Stimulated activated CD8-positive, alpha-beta memory T cell treated with anti-CD3 and anti-CD28 coated beads, Interleukin-15, amount 100 ng/mL, for 48 hours (primary cell): ENCODE results near the gene APPBP2.
A peak's percentile ranks its signal among the peaks of the same experiment; 100 is the strongest.
"Not testable (repeated sequence)": the region's sequence is repeated elsewhere in the genome, so short reads cannot be mapped to it uniquely, and the experiment has no call there.

Experiments used
- DNase-seq, 2 donors: peaks; one replicate each; pipeline ENCODE4 v3.0.0-alpha.2; 2020; ENCODE audit warnings: low read depth in 2 of 2

The APPBP2 gene, protein sequence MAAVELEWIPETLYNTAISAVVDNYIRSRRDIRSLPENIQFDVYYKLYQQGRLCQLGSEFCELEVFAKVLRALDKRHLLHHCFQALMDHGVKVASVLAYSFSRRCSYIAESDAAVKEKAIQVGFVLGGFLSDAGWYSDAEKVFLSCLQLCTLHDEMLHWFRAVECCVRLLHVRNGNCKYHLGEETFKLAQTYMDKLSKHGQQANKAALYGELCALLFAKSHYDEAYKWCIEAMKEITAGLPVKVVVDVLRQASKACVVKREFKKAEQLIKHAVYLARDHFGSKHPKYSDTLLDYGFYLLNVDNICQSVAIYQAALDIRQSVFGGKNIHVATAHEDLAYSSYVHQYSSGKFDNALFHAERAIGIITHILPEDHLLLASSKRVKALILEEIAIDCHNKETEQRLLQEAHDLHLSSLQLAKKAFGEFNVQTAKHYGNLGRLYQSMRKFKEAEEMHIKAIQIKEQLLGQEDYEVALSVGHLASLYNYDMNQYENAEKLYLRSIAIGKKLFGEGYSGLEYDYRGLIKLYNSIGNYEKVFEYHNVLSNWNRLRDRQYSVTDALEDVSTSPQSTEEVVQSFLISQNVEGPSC

DNA sequence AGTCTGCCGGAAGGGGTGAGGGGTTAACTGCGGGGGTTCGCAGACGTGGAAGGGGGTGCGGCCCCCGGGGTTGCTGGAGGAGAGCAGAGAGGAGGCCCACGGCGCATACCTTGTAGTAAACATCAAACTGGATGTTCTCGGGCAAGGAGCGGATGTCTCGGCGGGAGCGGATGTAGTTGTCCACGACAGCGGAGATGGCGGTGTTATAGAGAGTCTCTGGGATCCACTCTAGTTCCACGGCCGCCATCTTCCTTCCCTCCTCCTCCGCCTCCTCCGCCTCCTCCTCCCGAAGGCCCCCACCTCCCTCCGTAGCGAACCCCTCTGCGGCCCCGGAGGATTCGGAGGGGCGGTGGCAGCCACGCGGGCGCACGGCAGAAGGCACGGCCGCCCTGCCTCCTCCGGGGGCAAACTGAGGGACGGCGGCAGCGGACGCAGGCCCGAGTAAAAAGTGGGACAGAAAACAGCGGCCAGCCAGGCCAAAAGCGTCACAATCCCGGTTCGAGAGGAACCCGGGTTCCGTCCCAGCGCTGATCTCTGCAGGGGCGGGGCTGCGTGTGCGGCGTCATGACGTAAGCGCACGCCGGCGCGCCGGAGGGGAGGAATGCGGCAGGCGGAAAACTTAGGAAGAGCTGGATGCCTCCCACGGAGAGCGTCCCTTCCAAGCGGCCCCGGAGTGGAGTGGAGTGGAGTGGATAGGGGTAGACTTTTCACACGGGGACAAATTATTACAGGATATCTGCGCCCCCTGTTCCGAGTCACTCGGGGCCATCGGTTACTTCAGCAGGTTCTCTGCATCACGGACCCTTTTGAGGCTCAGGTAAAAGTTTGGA is at the start of gene APPBP2:
APPBP2 (minus strand) TSS at position 558 of the 830 bp plus-strand sequence; CDS start at position 247, 311 bp downstream.
- peak; percentile 48 to 61 for DNase-seq

DNA sequence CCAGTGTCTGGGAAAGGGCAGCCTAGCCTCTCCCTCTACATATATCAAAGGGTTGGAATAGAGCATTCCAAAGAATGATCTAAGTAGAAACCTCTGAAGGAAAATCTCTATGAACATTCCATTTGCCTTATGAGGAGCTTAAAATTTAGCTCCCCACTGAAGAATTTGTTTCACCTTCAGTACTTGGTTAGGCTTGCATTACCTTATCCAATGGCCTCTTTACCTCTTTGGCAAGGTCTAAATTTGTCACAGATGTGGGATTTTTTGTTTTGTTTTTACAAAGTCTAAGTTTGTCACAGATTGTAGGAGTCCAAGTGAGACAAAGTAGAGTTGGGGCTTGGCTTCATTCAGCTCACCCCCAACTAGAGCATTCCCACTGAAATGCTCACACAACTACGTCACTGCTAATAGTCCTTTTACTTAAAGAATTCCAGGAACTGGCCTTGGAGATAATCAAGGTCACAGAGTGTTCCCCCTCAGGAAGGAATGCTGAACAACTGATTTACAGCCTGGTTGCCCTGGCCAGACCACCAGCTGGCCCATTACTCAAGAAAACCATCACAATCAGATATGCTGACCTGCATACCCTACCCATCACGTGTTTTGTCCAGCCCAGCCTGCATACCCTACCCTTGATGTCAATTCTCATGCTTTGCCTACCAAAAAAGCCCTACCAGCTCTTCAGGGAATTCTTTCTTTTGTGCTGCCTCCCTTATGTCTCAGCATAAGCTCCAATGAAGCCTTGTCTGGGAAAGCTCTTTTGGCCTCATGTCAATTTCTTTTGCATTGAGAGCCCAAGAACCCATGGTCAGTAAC is 47.4 kb upstream of the APPBP2 start:
- DNase-seq: no peak

DNA sequence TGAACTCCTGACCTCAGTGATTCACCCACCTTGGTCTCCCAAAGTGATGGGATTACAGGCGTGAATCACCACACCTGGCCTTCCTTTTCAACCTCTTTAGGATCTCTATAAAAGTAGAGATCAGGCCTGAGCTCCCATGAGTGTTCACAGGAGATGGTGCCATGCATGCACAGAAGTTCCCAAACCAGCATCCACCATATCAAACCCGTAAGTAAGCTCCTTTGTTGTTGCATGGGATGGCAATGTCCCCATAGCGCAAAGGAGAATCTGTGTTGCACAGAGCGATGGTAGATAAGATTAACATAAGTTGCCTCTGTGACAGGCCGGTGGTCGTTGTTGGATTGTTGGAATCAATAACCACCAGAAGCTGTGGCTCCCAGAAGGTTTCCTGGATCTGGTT is 39.2 kb upstream of the APPBP2 start:
- DNase-seq: no peak

DNA sequence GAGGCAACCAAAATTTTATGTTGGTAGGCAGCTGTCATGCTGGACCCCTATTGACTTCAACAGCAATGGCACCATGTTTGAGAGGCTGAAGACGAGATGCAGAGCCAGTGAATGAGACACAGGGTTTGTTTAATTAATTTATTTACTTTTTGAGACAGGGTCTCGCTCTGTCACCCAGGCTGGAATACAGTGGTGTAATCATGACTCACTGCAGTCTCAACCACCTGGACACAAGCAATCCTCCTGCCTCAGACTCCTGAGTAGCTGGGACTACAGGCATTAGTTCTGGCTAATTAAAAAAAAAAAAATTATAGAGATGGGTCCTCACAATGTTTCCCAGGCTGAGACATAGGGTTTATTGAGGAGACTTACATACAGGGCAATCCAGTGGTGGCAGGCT is 37.7 kb upstream of the APPBP2 start:
- no peak for DNase-seq

DNA sequence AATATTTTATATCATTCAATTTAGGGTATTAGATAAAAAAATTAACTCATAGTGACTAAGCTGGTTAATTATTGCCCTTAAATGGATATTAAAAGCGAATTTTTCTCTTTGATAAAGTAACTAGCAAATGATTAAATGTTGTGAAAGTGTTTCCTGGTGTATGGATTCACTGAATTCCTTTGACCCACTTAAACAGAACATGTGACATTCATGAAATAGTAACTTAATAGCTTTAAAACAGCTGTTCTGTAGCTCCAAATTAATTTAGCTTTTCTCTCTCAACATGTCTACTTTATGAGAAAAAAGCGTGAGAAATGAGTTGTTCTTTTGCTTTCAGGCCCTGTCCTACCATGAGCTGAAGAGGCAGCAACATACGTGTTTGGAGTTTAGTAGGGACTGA is 36.4 kb upstream of the APPBP2 start:
- no peak for DNase-seq

DNA sequence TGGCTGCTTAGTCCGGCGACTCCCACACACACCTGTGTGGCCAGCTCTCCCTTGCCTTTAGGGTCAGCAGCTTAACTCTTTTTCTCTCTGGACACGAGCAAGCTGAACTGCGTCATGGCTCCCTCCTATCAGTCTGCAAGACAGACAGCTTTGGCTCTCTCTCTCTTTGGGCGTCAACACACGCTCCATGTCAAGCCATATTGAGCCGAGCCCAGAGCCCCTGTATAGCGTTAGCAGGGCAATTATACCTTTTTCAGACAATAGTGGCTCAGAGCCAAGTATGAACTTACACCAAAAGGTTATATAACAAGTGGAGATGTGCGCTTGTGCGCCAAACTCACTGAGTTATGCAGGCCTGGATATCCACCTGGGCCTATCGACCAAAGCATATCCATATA is 34.8 kb upstream of the APPBP2 start:
- no peak for DNase-seq

DNA sequence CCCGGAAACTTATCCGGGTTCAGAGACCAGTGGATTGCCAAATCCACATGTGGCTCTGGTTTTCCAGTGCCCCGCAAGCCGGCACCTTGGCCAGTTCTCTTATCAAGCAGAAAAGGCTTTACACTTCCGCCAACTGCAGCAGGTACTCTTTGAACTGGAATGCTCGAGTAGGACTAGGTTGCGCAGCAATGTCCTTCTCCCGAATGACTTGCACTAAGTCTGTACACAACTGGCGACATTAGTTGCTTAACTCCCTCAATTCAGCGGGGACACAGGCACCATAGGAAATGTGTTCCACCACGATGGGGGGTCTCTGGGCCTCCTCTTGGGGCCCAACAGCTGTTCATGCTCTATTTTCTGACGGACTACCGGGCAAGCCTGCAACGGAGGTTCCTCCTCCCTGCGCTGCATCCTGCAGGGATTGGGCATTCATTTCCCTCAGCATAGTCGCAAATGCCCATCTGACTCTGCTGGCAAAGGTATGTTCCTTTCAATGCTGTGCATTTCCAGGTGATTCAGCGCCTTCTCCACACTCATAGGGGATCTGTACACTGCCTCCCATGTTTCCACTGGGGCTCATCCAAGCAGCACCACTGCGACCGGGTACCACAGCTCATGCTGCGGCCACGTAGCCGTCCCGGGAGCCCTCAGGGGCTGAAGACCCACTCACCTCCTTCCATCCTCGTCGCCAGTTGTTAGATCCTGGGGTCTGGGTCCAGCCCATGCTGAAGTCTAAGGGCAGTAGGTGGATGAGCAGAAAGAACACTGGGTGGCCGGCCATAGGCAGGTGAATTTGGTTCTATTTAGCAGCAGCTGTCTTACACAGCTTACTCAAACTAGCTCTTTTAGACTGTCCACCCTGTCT is 34.2 kb upstream of the APPBP2 start:
- DNase-seq: no peak

DNA sequence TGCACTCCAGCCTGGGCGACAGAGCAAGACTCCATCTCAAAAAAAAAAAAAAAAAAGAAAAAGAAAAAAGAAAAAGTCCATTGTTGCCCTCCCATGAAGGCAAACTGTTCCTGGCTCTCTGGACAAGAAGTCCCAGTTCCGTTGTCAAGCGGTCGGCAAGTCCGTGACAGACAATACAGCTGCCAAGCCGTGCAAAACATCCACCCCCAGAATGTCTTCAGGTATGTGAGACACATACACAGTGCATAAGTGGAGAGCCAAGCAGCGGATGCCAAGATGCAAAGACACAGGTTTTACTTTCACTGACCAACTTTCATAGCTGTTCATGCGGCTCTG is 33.6 kb upstream of the APPBP2 start:
- DNase-seq: no peak

DNA sequence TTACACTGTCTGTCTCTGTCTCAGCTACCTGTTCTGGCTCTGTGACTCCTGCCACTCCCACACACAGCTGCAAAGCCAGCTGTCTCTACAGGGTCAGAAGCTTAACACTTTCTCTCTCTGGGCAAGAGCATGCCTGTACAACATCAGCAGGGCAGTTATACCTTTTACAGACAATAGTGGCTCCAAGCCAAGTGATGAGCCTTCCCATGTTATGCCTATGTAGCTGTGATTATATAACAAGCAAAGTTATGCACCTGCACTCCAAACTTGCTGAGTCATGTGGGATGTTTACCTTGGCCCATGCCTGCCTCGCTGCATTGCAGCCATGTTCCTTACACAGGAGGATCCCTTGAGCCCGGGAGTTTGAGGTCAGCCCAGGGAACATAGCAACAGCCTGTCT is 31.8 kb upstream of the APPBP2 start:
- no peak for DNase-seq

DNA sequence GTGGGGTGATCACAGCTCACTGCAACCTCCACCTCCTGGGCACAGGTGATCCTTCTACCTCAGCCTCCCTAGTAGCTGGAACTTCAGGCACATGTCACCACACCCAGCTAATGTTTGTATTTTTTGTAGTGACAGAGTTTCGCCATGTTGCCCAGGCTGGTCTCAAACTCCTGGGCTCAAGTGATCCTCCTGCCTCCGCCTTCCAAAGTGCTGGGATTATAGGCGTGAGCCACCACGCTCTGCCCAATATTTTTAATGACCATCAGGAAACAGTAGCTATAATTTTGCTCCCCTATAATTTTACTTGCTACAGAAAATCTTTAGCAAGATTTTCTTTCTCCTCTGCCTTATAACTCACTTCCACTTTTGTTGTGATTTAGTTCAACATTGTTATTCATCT is 29.7 kb upstream of the APPBP2 start:
- no peak for DNase-seq

DNA sequence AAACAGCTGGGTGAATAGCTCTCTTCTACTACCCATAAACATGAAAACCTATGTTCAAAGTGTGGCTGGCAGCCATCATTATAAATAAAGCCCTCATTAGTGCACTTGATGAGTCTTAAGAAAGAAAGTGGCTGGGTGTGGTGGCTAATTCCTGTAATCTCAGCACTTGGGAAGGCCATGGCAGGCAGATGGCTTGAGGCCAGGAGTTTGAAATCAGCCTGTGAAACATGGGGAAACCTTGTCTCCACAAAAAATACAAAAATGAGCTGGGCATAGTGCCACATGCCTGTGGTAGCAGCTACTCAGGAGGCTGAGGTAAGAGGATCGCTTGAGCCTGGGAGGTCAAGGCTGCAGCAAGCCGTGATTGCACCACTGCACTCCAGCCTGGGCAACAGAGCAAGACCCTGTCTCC is 28.3 kb upstream of the APPBP2 start:
- DNase-seq: no peak

DNA sequence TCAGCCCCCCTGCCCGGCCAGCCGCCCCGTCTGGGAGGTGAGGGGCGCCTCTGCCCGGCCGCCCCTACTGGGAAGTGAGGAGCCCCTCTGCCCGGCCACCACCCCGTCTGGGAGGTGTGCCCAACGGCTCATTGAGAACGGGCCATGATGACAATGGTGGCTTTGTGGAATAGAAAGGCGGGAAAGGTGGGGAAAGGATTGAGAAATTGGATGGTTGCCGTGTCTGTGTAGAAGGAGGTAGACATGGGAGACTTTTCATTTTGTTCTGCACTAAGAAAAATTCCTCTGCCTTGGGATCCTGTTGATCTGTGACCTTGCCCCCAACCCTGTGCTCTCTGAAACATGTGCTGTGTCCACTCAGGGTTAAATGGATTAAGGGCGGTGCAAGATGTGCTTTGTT is 26.2 kb upstream of the APPBP2 start:
- not testable (repeated sequence) for DNase-seq

DNA sequence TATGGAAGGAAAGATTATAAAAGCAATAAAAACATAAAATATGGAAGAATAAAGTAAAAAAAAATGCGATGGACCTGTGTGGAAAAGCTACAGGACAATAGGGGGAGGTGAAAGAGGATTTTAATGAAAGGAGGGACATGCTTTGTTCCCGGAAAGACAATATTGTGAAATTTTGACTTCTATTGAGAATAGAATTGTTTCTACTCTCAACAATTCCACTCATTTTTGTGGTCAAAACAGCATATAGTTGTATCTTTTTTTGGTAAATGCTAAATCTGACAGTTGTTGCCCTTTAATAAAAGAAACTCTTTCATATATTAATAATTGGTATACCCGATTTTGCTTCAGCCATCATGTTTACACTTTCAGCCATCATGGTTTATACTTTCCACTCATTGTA is 22.9 kb upstream of the APPBP2 start:
- no peak for DNase-seq

DNA sequence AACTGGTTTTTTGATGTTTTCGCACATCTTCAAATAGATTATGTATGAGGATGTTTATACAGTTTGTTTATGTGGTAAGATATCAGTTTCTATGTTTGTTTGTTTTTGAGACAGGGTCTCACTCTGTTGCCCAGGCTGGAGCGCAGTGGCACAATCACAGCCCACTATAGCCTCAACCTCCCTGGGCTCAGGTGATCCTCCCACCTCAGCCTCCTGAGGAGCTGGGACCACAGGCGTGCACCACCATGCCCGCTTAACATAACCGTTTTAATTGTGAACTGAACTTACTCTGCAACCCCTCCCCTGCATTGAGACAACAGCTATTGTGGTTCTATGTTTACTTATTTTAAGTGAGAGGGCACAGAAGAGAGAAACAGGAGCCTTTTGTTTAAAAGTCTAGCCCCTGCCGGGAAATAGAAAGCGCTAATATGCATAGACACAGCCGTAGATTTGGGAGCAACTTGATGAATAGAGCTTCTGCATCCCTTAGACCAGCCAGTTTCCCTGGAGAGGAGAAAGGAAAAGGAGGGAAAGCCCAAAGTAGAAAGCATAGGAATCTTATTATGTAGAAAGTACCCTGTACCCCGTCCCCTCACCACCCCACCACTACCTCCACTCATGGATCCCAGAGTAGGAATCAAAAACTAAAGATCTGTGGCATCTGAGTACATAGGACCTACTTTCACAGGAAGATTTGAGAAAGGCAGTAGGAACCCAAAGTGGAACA is 19.6 kb upstream of the APPBP2 start:
- no peak for DNase-seq

DNA sequence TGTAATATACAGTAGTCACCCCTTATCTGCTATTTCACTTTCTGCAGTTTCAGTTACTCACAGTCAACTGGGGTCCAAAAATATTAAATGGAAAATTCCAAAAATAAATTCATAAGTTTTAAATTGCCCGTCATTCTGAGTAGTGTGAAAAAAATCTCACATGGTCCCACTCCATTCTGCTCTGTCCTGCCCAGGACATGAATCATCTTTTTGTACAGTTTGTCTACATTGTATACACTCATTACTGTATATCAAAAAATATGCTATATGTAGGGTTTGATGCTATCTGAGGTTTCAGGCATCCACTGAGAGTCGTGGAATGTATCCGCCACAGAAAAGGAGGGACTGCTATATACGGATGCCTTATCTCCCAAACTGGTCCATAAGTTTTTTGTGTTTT is 16.0 kb upstream of the APPBP2 start:
- DNase-seq: no peak

DNA sequence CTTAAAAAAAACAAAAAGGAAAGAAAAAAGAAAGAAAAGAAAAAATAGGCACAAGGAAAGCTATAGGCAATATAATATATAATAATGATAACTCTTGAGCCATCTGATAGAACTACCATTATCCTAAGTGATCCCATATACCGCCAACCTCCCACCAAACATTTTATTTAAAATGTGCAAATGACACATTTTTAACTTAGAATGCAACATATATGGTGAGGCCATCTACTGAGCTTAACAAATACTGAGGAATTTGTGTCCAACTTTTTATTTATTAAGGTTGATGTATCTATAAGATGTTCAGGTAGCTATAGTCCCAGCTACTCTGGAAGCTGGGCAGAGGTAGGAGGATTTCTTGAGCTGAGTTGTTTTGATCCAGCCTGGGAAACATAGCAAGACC is 14.4 kb upstream of the APPBP2 start:
- DNase-seq: no peak

DNA sequence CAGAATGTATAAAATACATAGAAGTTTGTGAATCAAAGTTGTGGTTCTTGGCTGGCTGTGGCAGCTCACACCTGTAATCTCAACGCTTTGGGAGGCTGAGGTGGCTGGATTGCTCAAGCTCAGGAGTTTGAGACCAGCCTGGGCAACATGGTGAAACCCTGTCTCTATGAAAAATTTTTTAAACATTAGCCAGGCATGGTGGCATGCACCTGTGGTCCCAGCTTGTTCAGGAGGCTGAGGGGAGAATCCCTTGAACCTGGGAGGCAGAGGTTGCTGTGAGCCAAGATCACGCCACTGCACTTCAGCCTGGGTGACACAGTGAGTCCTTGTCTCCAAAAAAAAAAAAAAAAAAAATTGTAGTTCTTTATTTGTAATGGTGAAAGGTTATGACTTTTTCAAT is 13.8 kb upstream of the APPBP2 start:
- no peak for DNase-seq

DNA sequence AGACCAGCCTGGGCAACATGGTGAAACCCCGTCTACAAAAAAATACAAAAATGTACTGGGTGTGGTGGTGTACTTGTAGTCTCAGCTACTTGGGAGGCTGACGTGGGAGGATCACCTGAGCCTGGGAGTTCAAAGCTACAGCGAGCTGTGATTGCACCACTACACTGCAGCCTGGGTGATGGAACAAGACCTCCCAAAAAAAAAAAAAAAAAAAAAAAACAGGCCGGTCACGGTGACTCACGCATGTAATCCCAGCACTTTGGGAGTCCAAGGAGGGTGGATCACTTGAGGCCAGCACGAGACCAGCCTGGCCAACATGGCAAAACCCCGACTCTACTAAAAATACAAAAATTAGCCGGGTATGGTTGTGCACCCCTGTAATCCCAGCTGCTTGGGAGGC is 12.7 kb upstream of the APPBP2 start:
- DNase-seq: no peak

DNA sequence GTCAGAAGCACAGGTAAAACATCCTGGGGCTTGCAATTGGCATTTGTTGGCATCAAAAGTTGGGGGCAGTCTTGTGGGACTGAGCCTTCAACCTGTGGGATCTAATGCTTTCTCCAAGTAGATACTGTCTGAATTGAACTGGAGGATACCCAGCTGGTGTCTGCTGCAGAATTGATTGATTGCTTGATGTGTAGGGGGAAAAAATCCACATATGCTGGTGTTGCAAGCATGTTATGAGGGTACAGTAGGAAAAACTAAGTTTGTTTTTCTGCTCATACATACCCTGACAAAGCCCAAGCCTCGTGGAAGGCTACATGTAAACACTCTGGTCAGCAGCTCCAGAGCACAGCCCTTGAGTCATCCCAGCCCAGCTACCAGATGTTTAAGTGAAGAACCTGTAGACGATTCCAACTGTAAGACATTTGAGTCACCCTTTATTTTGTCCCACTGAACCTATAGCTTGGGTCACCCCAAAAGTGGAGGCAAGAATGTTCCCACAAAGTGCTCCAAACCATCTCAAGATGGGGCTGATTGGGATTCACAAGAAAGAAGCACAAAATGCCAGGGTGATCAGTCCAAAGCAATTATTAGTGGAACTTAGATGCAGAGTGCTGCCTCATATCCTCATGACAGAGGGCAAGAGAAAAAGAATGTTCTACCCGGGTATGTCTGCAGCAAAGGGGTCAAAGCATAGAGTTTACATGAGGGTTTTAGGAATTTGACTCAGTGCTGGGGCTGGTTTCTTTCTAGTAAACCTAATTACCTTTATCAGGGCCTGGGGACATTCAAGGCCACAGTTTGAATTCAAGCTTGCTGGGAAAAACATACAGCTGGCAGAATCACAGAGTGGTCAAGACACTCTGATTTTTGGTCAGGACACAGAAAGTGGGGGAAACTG is 9.6 kb upstream of the APPBP2 start:
- no peak for DNase-seq
